ENCODE data around the gene VEPH1.
"Not testable (repeated sequence)": the region's sequence is repeated elsewhere in the genome, so short reads cannot be mapped to it uniquely, and the experiment has no call there.

GRCh38 chr3:157324869-157325268 lies 178.3 kb downstream of the VEPH1 start:
- TF ChIP-seq CTCF, POLR2A (IDR thresholded peaks at IDR 0.05): not testable (repeated sequence)

Data from Peyer's patch (tissue), 4 donors.